Panc1 (cell line): ENCODE data around the gene CHCHD6. TPM values are rescaled to one million over a fixed set of nuclear protein-coding genes. Genes with fewer than 3 reads are reported as not detected.

ENCODE experiments used
- ATAC-seq: fragments of 200-7000 bp; cut with Tn5 transposase; 2 replicates; pipeline ENCODE4 v1.9.1; 2020; ENCODE audit warnings: mild to moderate bottlenecking, moderate library complexity
- BruUV-seq: library from RNA; stranded (reverse); fragments of 400-500 nt; replicated peaks from 2 replicates; lab custom pipeline; 2021; lab: Mats Ljungman, UMichigan
- CTCF ChIA-PET: fragments of 300-600 bp; sonication (Branson Sonifier 250); formaldehyde crosslinking; loops from one replicate; lab custom pipeline; 2022; ENCODE audit warnings: antibody characterized with exemption; lab: Charles Lee
- POLR2A ChIA-PET: fragments of 300-600 bp; sonication (Branson Sonifier 250); formaldehyde crosslinking; loops from one replicate; lab custom pipeline; 2022; ENCODE audit warnings: antibody characterized with exemption; lab: Charles Lee
- DNase-seq: peaks from one replicate; pipeline ENCODE4 v3.0.0-alpha.2; 2010; ENCODE audit warnings: low read depth, low spot score
- H3K27ac ChIP-seq: 2 replicates; pipeline ENCODE4 v1.5.1; 2011; ENCODE audit warnings: mild to moderate bottlenecking, low read length, inconsistent platforms
- H3K27me3 ChIP-seq: fragments of 200-500 bp; sonication (Bioruptor generic); 2 replicates; pipeline ENCODE4 v1.6.0; 2014; ENCODE audit warnings: low read length, inconsistent platforms; ENCODE audit not compliant: control insufficient read depth, insufficient read depth
- H3K36me3 ChIP-seq: fragments of 200-500 bp; sonication (Bioruptor generic); 2 replicates; pipeline ENCODE4 v1.5.1; 2014; ENCODE audit warnings: inconsistent platforms, mild to moderate bottlenecking, low read length, moderate library complexity; ENCODE audit not compliant: control insufficient read depth, insufficient read depth
- H3K4me1 ChIP-seq: 2 replicates; pipeline ENCODE4 v1.5.1; 2011; ENCODE audit warnings: inconsistent platforms, mild to moderate bottlenecking, low read length, moderate library complexity; ENCODE audit not compliant: control insufficient read depth, insufficient read depth
- H3K4me3 ChIP-seq, 2 experiments: 2 replicates each; pipeline ENCODE4 v1.5.1; 2011 to 2012; ENCODE audit warnings: low read depth in 2 of 2, low read length in 2 of 2, mild to moderate bottlenecking in 2 of 2, inconsistent platforms in 1 of 2, moderate library complexity in 1 of 2
- H3K9me3 ChIP-seq: fragments of 200-500 bp; sonication (Bioruptor generic); 2 replicates; pipeline ENCODE4 v1.5.1; 2014; ENCODE audit warnings: low read depth, mild to moderate bottlenecking, inconsistent platforms, low read length, moderate library complexity; ENCODE audit not compliant: control insufficient read depth, insufficient read depth
- POLR2AphosphoS5 ChIP-seq: IDR thresholded peaks from 2 replicates; pipeline ENCODE4 v1.6.1; 2012; ENCODE audit warnings: mild to moderate bottlenecking, low read depth, low read length, moderate library complexity
- SIN3A ChIP-seq: IDR thresholded peaks from 2 replicates; pipeline ENCODE4 v1.6.1; 2012; ENCODE audit warnings: low read depth, mild to moderate bottlenecking, low read length, moderate library complexity, borderline replicate concordance; ENCODE audit not compliant: insufficient read depth
- TCF7L2 ChIP-seq: IDR thresholded peaks from 2 replicates; pipeline ENCODE4 v1.6.1; 2011; ENCODE audit warnings: mild to moderate bottlenecking, low read depth, low read length, inconsistent platforms
- in situ Hi-C: cut with HindIII; loops from 2 replicates; pipeline ENCODE4 v1.10.0; 2016; ENCODE audit warnings: low sequenced_read_pairs, low pct_unique_long_range_greater_than_20kb
- intact Hi-C: fragments of 100-400 bp; cut with micrococcal nuclease; formaldehyde crosslinking; loops from one replicate; pipeline ENCODE4 v1.10.0; 2022; ENCODE audit not compliant: unreplicated experiment
- total RNA-seq: library from RNA; stranded (reverse); gene quantifications from one replicate; pipeline ENCODE4 v1.2.1, GENCODE V29; 2021; ENCODE audit not compliant: unreplicated experiment
- TF ChIP-seq, protein P1 (sequence below), 2 experiments: IDR thresholded peaks; 2 replicates each; pipeline ENCODE4 v1.6.1; 2011 to 2012; ENCODE audit warnings: low read depth in 2 of 2, control low read depth in 1 of 2, low read length in 1 of 2, mild to moderate bottlenecking in 1 of 2, moderate library complexity in 1 of 2; ENCODE audit not compliant: insufficient read depth in 1 of 2
- TF ChIP-seq, protein P2 (sequence below): fragments of 450-650 bp; IDR thresholded peaks from 2 replicates; pipeline ENCODE4 v1.5.1; 2017; ENCODE audit warnings: mild to moderate bottlenecking

The CHCHD6 gene
- total RNA-seq, 1 experiment from 2014 or later, result 31.5 TPM

DNA sequence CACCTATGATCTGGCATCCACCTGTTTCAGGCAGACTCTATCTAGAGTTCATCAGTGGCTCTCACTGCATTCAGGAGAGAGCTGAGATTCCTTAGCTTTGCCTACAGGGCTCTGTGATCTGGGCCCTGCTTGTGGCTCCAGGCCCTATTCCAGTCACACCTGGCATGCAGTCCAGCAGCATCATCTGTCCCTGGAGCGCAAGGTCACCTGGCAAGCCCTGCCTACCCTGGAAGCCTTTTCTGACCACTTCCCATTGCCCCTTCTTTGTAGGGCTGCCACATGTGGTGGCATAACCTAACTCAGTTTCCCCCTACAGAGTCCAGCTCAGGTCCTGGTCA, 163.8 kb downstream of the CHCHD6 start:
- in situ Hi-C loops, result no loop called here
- no peaks in the 10 kb centered on the region for H3K4me1 ChIP-seq
- no TSS peak for BruUV-seq
- H3K9me3 ChIP-seq, result no peaks in the 10 kb centered on the region
- intact Hi-C loops, result no loop called here
- ChIA-PET CTCF (no interaction called here), POLR2A (no interaction called here)
- TF ChIP-seq, protein P1, sequence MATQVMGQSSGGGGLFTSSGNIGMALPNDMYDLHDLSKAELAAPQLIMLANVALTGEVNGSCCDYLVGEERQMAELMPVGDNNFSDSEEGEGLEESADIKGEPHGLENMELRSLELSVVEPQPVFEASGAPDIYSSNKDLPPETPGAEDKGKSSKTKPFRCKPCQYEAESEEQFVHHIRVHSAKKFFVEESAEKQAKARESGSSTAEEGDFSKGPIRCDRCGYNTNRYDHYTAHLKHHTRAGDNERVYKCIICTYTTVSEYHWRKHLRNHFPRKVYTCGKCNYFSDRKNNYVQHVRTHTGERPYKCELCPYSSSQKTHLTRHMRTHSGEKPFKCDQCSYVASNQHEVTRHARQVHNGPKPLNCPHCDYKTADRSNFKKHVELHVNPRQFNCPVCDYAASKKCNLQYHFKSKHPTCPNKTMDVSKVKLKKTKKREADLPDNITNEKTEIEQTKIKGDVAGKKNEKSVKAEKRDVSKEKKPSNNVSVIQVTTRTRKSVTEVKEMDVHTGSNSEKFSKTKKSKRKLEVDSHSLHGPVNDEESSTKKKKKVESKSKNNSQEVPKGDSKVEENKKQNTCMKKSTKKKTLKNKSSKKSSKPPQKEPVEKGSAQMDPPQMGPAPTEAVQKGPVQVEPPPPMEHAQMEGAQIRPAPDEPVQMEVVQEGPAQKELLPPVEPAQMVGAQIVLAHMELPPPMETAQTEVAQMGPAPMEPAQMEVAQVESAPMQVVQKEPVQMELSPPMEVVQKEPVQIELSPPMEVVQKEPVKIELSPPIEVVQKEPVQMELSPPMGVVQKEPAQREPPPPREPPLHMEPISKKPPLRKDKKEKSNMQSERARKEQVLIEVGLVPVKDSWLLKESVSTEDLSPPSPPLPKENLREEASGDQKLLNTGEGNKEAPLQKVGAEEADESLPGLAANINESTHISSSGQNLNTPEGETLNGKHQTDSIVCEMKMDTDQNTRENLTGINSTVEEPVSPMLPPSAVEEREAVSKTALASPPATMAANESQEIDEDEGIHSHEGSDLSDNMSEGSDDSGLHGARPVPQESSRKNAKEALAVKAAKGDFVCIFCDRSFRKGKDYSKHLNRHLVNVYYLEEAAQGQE (IDR thresholded peaks at IDR 0.05; ENCODE audit: insufficient read depth in 1 of 2, low read depth in 2 of 2, low read length in 1 of 2), result no peak
- TF ChIP-seq TCF7L2, result no peak
- TF ChIP-seq SIN3A, result no peak
- TF ChIP-seq, protein P2, sequence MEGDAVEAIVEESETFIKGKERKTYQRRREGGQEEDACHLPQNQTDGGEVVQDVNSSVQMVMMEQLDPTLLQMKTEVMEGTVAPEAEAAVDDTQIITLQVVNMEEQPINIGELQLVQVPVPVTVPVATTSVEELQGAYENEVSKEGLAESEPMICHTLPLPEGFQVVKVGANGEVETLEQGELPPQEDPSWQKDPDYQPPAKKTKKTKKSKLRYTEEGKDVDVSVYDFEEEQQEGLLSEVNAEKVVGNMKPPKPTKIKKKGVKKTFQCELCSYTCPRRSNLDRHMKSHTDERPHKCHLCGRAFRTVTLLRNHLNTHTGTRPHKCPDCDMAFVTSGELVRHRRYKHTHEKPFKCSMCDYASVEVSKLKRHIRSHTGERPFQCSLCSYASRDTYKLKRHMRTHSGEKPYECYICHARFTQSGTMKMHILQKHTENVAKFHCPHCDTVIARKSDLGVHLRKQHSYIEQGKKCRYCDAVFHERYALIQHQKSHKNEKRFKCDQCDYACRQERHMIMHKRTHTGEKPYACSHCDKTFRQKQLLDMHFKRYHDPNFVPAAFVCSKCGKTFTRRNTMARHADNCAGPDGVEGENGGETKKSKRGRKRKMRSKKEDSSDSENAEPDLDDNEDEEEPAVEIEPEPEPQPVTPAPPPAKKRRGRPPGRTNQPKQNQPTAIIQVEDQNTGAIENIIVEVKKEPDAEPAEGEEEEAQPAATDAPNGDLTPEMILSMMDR, result no peak
- TF ChIP-seq POLR2AphosphoS5, result no peak
- no peaks in the 10 kb centered on the region for H3K36me3 ChIP-seq
- DNase-seq, result no peak
- H3K27ac ChIP-seq, result no peak overlapping the region
- no peak overlapping the region for H3K4me3 ChIP-seq
- no peak for ATAC-seq
- H3K27me3 ChIP-seq, result no peaks in the 10 kb centered on the region

DNA sequence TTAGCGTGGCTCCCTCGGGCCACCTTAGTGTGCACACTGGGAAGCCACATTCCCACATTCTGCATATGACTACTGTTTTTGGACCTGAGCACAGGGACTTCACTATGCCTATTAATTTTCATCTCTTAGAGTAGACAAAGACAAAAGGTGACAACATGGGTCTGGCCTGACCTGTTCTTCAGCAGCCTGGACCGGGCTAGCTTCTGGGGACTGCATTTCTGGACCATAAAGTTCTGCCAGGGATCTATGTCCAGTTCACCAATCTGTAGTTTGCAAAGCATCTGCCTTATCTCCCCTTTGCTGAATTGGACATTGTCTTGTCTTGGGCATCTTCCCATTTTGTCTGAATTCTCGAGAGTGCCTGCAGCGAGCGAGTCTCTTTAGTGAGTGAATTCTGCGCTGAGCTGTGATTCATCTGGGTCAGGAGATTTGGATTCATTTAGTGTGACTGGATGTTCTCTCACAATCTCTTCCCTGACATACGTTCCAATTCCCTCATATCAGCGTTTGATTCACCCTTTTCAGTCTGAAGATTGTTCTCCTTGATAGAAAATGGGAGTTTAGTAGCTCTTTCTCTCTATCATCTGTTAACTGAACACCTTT, 166.7 kb downstream of the CHCHD6 start:
- ATAC-seq (no peak), DNase-seq (no peak)
- TF ChIP-seq TCF7L2 (no peak), POLR2AphosphoS5 (no peak), SIN3A (no peak)
- TF ChIP-seq, protein P1 (IDR thresholded peaks at IDR 0.05; ENCODE audit: insufficient read depth in 1 of 2, low read depth in 2 of 2, low read length in 1 of 2), result no peak
- TF ChIP-seq, protein P2, result no peak
- ChIA-PET POLR2A (interaction anchor here (0.7 kb wide), 1 partner anchor 137 kb away, joined by 4 read pairs; no protein-coding TSS in a partner anchor), CTCF (no interaction called here)
- no TSS peak for BruUV-seq
- Histone ChIP-seq H3K4me1 (no peaks in the 10 kb centered on the region), H3K9me3 (no peaks in the 10 kb centered on the region), H3K27me3 (no peaks in the 10 kb centered on the region), H3K27ac (no peak overlapping the region), H3K36me3 (no peaks in the 10 kb centered on the region), H3K4me3 (no peak overlapping the region)
- in situ Hi-C loops, result no loop called here
- intact Hi-C loops, result no loop called here
